CD1c-positive myeloid dendritic cell (primary cell): Measurements from ENCODE around the gene ZIC4.

Source experiments
- DNase-seq: peaks from one replicate; pipeline ENCODE4 v3.0.0-alpha.2; 2016; ENCODE audit errors: extremely low spot score

ZIC4 gene

DNA sequence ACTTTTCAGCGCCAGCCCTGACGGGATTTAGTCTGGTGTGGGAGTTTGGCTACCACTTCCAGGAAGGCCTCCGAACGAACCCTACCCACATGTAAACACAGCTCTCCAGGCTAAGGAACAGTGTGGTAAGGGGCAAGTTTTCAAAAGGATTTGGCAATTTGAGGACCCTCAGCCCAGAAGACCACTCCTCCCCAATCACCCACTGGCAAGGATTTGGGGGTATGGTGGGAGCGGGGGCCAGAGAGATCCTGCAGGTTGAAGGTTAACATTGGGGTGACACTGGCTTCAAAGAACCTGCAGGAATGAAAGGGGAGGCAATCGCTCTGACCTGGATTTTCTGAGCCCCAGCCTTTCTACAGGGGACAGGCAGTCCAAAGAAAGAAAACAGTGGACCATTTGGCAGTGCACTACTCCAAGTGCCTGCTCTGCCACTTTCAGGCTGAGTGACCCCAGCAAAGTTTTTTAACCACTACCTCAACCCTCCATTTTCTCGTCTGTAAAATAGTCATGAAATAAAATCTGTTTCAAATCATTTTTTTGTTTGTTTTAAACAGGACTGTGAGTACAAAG, 34.5 kb downstream of the ZIC4 start:
- DNase-seq = no peak

- no peak for DNase-seq
Measured at GRCh38 chr3:147371140-147371539, 35.2 kb downstream of the ZIC4 start.

DNA sequence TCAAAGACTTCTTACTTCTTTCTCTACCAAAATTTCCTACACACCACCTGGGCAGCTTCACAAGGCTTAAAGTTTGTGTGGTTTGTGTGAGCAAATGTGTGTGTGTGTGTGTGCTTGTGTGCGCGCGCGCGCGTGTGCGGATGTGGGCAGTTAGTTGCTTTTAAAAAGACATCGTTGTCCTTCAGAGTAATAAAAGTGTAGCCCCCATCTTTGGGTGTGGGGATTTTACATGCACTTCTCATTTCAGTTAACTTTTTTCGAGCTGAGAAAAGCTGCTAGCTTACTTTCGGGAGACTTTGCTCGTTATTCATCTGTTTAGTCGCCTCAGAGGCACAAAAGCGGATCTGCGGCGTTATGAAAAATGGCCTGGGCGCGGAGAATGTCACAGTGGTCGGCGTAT, 36.0 kb downstream of the ZIC4 start:
- no peak for DNase-seq

DNA sequence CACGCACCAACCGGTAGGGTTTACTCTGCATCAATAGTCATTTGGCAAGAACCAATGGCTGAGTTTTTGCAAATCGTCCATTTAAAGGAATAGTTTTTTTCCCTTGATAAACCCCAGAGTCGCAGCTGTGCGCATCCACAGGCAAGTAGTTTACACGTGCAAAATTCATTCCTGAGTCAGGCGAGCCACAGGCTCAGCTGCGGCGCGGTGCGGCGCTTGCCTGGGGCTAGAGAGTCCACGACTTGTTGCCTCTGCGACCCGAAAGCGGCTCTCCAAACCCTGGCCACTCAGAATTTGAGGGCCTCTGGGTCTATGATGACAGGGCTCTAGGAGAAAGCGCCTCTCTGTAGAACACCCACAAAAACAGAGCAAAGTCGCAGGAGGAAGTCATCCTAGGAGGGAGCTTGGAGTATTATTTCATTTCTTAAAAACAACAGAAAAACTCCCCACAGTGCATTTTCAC, 36.7 kb downstream of the ZIC4 start:
- DNase-seq = no peak

GRCh38 chr3:147369231-147369630, 37.1 kb downstream of the ZIC4 start:
- no peak for DNase-seq

DNA sequence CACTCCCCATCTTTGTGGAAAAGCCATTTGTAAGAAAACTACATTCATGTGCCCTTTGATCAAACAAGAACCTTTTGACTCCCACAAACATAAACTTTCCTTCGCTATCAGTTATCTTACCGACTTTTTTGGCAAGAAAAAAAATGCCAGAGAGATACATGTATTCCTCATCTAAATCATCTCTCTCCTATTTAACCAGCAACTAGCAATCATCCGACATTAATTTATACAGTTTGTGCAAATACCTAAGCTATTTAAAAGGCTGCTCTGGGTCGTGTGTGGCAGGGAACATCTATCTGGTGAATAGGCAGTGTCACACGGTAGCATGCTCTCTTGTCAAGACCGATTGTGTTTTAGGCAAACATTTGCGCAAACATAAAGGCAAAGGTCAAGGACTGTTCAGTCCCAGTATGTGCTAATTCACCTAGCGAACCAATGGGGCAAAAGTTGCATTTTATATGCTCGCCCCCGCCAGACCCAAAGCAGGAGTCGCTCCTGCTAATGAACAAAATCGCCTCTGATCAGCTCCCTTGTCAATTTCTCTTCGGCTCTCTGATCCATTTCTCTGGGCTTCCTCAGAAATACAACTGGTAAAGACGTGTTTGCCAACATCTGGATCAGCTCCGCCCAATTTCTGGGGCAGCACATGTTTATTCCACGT, 37.7 kb downstream of the ZIC4 start:
- DNase-seq = no peak

DNA sequence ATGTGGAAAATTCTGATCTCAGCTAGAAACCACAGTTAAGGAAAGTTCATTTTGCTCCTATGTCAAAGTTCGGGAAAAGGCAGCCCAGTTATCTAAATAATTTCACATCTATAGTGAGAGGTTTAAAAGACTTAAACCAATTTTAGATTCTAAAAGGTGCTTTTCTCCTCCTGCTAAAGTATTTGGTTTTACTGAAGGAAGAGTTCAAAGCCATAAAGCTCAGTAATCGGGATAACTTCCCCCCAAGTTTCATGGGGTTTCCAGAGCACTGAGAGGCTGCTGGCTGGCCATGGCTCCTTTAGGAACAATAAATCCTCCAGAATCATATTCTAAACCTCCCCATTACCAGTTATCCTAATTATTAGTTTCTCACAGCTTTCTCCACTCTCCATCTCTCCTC, 38.2 kb downstream of the ZIC4 start:
- no peak for DNase-seq

GRCh38 chr3:147367676-147368075, 38.7 kb downstream of the ZIC4 start:
- DNase-seq = no peak

DNA sequence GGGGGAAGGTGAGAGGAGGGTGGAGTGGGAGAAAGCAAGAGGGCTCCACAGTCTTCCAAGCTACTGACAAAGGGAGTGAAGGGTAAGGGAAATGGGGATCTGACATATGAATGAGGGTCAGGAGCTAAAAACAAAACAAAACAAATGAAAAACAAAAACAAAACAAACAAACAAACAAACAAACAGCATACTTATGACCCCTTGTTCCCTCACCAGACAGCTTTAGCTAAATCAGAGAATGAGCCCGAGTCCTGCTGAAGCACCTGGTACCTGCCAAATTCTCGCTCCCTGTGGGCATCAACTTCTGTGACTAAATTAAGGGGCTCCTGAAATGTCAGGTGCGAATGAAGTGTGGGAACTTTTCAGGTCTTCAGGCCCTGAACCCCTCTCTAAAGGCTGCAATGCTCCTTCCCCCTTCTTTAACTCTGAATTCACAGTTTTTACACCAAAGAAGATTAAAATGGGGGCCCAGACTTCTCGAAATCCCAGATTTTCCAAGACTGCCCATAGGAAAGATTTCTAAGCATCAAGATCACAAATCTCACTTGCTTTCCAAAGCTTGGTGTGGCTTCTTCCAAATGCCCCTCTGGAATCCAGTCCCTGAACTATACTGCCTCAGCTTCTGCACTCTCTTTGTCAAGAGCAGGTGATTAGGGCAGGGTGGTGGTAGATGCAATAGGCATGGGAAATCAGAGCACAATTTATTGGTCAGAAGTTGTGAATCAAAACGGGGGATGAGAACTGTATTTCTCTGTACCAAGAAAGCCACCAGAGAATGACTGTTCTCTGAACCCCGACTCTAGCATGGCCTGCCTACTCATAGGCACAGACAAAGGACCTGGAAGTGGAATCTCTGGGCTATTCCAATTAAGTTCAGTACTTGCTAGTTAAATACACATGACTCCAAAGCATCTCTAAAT, 40.9 kb downstream of the ZIC4 start:
- DNase-seq = no peak

- DNase-seq = no peak
Measured at GRCh38 chr3:147364771-147365170, 41.6 kb downstream of the ZIC4 start.

GRCh38 chr3:147361454-147362420, 44.6 kb downstream of the ZIC4 start:
- DNase-seq = peak; percentile 28

GRCh38 chr3:147360646-147361453, 45.5 kb downstream of the ZIC4 start:
- DNase-seq = no peak

GRCh38 chr3:147360051-147360439, 46.3 kb downstream of the ZIC4 start:
- no peak for DNase-seq

DNA sequence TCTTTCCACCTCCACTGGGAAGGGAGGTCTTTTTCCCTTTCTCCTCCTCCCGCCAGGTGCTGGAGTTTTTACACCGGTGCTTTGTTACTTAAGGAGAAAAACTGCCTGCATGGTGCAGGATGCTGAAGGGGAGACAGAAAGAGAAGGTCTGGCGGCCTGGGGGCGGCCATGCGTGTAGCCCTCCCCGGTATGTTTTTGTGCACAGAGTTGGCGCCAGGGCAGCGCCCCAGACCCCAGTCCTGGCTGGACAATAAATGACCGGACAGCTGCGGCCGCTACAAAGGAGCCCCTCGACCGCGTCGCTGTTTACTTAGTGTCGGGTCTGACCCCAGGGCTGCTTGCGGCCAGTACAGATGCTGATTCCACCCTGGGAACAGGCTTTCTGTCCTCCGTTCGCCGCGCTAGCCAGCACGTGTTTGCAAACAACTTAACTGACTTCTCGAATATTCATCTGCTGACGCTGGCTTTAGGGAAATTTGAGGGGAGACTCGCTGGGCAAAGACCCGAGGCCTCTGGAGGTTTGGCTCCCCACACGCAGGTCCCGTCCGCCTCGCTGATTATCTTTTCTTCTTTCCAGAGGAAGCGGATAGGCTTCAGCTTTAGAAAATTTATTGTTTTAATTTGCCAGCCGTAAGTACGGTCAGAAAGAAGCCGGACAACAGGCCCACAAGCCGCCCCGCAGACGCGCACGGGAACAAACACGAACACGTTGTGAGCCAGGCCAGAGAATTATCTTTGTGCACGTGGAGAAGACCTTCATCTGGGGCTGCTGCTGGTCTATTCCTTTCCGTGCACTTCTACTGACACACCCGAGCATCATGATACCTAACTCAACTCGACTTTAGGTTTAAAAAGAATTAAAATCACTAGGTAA, 46.9 kb downstream of the ZIC4 start:
- no peak for DNase-seq

GRCh38 chr3:147358144-147358992, 48.0 kb downstream of the ZIC4 start:
- no peak for DNase-seq

GRCh38 chr3:147356909-147357900, 49.1 kb downstream of the ZIC4 start:
- no peak for DNase-seq

DNA sequence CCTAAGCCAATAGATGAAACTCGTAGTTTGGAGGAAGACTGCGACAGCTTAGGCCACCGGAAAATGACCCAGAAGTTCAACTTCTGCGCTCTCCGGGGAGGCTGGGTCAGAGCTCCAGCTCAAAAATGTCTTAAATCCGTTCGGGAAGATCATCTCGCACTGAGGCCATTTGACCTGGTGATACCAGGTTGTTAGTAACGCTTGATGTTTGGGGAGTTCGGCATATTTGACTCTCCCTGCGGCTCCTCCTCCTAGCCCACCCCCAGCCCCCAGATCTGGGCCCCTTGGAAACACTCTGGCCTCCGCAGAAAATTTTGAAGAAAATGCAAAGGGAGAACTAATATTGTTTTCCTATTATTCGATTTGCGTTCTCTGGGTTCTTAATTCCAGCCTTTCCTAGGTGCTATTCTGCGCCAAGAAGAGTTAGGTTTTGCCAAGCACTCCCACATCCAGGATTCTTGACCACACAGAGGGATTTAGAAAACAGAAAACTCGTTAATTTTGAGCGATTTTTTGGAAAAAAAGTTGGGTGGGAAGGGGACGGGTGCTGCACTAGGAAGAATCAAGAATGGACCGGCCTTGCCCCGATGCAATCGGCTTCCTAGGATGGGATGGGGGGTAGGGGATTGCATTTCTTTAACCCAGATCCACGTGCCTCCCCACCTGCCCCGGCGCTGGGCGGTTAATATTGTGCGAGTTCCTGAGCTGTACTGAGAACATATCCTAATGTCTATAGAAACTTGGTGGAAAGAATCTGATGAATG, 50.0 kb downstream of the ZIC4 start:
- no peak for DNase-seq
